NCI-H2227 (cell line): ENCODE results near the gene TNFRSF18.

ENCODE experiments used
- DNase-seq: peaks from one replicate; lab custom pipeline; 2025; ENCODE audit not compliant: unreplicated experiment; lab: John Stamatoyannopoulos, UW

TNFRSF18 gene

DNA sequence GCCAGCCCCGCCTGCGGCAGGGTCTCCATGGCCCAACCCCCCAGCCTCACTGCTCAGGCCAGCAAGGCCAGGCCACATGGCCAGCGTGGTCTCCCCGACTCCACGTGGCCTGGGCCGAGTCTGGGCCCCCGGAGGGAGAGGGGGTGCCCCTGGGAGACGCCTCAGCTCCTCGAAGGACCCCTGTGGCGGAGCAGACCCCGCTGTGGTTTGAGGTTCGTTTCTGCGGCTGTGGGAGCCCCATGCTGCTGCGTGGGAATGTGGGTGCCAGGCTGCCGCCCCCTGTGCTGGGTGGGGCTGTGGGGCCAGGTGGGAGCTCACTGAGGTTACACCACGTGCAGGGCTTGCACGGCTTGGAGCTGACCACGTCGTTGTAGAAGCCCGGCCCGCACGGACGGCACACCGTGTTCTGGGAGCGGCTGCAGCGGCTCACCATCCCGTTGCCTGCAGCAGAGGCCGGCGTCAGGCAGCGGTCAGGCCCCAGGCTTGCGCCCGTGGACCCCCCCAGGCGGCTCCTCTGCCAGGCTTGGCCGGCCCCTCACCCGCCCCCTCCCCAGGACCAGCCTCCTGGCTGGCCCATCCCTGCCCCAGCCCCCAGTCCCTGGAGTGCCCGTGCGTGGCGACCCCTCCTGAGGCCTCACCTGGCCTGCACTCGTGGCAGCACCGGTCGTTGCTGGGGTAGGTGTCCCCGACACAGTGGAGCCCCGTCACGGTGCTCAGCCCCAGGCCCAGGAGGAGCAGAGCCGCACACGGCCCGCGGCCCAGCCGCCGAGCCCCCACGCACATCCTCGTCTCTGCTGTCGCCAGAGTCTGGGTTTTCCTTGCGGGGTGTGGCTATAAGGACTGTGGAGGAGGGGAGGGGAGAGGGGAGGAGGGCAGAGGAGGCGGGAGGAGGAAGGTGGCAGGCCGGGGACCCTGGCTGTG, 7.2 kb upstream of the TNFRSF18 start, which contains the start of gene TNFRSF4:
TSS of gene TNFRSF4 (minus strand) at position 809 of the 921 bp plus-strand sequence. CDS start at position 783, 26 bp downstream.
- DNase-seq, result no peak

DNA sequence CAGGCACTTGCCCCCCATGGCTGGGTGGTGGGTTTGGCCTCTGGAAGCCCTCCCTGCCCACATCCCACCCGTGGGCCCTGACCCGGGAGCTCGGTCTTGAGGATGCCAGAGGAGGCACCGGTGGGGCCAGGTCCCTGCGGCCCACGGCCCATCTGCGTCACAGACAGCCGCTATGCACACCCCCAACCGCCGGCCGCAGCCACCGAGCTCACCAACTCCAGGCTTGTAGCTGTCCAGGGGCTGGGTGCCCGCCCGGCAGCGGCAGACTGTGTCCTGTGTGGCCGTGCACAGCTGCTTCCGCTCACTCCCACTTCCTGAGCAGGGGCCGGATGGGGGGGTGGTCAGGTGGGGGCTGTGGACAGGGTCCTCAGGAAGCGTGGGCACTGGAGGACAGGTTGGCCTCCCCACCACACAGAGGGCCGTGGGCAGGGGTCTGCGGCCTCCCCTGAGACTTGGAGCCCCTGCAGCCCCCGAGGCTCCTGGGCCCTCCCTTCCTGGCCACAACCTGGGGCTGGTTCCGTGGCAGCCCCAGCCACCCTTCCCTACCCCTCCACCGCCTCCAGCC, 6.5 kb upstream of the TNFRSF18 start:
- no peak for DNase-seq

DNA sequence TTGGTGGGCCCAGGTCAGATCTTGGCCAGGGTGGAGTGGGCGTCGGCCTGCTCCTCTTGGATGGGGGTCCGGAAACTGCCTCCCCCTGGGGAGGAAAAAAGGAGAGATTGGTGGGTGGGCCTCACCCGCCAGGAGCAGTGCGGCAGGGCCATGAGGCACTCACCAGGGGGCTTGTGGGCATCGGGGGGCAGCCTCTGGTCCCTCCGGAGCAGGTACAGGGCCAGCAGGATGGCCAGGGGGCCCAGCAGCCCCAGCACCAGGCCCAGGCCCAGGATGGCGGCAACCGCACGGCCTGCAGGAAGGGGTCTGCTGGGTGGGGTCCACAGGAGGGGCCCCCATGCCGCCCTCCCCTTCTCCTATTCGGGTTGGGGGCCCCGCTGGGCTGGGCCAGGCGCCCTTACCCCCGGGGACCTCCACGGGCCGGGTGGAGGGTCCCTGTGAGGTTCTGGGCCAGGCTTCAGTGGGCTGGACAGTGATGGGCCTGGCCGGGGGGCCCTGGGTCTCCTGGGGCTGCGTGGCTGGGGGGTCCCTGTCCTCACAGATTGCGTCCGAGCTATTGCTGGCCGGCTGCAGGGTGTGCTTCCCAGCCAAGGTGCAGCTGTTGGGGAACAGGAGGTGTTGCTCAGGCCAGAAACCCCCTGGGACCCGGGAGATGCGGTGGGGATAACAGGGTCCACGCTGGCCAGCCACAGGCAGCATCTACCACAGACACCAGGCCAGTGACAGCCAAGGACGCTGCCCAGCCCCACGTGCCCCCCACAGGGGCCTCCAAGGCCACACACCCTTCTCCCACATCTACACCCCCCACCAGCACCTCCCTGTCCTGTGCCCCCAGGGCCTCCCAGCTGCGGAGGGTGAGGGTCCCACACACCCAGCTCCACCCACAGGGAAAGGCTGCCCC, 5.4 kb upstream of the TNFRSF18 start:
- no peak for DNase-seq

DNA sequence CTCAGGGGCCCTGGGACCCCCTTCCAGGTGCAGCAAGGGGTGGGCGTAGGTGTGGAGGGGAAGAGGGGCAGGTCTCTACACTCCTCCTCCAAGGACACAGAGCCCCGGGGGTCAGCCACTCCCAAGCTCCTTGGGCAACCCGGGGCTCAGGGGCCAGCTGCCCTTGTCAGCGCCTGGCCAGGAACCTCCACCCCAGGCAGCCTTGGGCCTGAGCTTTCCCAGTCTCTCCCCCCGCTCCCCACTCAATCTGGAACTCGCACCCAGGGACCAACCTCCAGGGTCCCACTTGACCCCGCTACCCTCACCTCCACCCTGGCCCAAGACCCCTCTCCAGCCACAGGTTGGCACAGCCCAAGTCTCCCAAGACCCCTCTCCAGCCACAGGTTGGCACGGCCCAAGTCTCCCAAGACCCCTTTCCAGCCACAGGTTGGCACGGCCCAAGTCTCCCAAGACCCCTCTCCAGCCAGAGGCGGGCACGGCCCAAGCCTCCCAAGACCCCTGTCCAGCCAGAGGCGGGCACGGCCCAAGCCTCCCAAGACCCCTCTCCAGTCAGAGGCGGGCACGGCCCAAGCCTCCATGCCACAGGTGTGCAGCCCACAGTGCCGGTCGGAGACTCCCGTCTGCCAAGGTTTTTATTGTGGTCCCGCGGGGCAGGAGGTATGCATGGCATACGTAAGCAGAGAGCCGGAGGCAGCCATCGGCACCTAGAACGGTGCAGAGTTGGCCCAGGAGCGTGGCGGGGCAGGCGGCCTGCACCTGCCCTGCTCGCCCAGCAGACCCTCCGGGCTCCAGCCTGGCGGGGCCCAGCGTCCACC, 4.5 kb upstream of the TNFRSF18 start:
- DNase-seq, result no peak

DNA sequence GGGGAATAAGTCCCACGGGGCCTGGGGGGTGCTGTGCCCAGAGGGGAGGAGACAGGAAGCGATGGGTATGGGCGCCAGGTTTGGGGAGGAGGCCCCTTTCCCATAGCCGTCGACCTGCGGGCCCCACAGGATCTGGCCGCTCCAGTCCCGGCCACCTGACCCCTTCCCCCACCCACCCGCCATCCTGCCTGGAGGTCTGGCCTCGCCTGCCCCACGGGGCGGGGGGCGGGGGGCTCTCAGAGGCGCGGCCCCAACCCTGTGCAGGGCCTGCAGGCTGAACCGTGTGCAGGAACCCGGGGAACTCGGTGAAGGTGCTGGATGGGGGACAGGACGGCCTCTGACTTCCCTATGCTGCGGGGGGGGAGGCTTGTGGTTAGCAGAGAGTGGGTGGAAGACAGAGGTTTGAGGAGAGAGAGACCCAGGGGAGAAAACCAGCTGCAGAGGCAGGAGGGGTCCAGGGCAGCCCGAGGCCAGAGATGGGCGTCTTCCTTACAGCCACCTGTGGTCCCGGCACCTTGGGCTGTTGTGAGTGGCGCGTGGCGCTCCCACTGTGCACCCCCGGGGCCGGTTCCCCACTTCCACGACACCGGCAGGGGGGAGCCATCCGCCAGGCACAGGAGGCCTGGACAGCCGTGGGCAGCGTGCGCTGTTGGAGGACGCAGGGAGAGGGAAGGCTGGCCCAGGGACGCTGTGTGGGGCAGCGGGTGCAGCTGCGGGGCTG, 2.5 kb upstream of the TNFRSF18 start:
- DNase-seq, result no peak

DNA sequence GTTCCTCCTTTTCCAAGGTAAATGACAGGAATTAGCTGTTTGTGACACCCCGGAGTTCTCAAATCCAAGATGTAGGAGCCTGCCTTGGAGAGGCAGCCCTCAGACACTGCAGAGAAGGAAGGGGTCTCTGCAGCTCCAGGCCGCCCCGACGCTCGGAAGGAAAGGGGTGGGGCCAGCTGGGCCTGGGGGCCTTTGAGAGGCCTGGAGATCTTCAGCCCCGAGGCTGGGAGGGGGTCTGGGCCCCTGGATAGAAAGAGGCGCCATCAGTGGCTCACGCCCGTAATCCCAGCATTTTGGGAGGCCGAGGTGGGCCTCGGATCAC, 1.1 kb upstream of the TNFRSF18 start:
- no peak for DNase-seq

DNA sequence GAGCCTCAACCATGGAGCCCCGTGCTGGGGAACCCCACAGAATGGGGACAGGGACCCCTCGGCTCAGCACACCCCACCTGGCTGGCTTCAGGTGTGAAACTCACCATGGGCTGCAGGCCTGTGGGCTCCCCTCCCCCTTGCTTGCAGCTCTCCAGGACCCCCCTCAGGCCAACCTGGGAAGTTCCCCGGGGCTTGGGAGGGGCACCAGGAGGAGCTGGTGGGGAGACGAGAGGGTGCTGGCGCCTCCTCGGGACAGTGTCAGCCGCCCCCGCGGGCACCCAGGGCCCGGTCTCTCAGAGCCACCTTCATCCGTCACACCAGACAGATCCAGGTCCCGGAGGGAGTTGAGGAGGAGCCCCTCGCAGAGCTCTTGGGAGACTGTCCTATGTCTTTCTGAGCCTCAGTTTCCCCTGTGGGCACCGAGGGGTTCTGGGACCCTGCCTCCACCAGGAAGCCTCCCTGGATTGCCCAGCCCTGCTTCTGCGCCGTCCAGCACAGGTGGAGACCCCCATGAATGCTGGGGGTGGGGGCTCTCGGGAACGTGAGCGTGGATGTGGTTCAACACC, 657 bp upstream of the TNFRSF18 start:
- no peak for DNase-seq

DNA sequence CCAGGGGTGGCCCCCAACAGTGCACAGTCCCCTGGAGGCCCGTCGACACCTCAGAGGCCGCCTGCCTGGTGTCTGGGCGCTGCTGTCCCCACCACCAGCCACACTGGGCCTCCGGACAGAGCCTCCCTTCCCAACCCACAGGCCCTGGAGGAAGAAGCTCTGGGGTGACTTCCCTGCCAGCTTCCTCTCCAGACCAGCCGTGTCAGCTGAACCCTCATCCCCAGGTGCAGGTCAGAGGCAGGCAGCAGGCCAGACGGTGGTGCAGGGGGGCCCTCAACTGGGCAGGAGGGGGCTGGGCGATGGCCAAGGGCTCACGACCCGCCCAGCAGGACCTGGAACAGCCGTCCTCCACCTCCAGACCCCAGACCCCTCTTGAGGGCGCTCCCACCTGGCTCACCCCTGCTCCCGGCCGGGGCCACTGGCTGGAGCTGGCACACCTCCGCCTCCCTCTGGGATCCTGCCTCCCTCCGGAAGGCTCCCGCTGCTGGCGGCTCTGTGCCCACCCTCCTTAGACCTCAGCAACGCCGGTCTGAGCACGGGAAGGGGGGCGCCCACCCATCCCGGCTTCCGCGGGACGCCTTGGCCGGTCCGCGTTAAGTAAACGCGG, 520 bp downstream of the TNFRSF18 start:
- DNase-seq, result no peak

DNA sequence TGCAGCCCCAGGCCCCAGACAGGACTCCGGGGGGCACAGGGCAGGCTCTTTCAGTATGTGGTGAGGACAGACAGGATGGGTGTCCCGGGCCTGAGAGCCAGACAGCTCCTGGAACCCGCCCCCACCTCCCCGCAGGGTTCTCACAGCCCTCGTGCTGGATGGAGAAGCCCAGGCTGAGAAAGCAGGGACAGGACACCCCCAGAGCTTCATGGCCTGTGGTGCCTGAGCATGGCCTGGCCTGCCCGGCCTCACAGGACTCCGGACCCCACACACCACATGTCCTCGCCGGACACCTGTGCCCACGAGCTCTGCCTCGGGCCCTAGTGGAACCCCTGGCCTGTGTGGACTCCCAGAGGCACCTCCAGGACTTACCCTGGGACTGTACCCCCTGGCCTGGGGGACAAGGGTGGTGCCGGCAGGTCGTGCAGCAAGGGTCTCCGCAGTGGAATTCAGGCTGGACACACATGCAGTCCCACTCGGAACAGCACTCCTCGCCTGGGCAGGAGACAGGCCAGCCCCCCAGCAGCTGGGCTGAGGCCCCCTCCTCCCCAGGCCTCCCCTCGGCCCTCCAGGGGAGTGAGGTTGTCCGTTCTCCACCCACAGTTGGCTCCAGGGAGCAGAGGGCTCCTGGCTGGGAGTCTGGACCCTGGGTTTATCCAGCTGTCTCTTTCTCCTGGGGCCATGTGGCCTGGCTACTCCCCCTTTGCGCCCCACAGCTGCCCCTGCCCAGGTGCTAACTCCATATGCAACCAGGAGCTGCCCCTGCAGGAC, 1.2 kb downstream of the TNFRSF18 start:
- no peak for DNase-seq

DNA sequence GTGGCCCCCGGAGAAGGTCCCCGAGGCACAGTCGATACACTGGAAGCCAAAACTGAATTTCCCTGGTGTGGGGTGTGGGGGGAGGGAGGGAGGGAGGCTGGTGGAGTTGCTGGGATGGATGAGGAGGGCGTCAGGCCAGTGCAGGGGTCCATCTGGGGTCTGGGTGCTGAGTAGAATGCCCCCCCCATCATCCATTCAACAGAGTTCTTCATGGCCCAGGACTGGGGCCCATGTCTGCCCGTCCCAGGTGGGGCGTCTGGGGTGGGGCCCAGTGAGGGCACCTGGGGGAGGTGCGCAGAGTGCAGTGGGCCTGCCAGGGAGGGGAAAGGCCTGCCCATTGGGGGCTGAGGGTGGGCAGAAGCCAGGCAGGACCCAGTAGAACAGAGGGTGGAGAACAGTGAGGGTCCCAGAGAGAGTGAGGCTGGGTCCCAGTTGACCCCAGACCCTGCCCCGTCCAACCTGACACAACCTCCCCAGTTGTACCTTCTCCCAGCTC, 1.9 kb downstream of the TNFRSF18 start:
- DNase-seq, result no peak

DNA sequence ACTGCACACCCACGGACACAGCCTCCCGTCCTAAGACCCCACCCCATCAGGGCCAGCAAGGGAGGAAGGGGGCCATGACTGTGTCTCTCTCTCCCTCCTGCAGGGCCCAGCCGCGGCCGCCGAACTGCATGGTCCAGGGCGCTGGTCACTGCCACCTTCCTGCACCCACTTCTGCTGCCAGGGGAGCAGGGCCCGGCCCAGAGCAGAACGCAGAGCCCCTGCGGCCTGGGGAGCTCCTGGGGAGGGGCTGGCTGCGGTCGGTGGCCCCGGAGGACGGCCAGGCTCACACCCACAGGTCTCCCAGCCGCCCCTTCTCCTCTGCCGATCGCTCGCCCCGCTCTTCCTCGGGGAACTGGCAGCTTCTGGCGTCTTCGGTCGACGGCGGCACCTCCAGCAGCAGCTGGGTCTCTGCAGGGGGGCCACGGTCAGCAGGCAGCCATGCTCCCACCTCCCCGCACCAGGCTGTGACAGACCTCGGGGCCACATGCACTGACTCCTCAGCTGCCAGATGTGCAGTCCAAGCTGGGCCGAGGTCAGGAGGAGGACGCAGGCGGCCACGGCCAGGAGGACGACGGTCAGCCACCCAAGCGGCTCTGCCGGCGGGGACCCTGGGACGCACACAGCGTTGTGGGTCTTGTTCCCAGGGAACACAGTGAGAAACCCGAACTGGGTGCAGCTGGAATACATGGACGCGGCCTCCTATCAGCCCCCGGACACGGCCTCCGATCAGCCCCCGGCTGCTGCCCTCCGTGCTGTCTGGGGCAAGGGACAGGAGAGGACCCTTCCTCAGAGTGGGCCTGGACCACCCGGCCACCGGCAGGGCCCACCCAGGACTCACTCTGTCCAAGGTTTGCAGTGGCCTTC, 2.6 kb downstream of the TNFRSF18 start:
- no peak for DNase-seq

DNA sequence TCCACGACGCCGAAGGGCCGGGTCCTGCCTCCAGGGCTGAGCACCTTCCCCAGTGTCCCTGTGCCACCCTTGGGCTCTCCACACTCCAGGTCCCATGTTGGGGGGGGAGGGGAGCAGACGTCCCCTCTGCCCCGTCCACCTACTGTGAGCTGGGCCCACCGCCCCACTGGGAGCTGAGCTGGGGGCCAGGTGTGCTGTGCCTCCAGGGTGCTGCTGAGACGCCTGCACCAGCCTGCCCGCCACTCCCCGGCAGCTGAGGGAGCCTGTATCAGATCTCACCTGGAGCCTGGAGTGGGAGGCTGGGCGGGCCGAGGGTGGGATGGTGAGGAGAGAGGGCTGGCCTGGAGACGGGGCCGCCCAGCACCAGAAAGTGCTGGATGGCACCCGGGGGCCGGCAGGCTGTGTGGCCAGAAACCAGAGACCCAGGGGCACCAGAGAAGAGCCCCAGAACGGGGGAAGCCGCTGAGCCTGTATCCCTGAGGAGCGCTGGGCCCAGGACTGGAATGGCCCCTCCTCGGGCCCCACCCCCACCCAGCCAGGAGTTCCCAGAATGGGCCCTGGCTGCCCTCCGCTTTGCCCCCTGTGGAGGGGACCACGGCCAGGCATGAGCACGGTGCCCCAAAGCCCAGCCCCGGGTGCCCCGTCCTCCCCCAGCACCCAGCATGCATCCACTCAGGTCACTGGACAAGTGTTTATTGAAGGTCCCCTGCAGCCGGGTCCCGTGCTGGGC, 3.4 kb downstream of the TNFRSF18 start:
- no peak for DNase-seq

DNA sequence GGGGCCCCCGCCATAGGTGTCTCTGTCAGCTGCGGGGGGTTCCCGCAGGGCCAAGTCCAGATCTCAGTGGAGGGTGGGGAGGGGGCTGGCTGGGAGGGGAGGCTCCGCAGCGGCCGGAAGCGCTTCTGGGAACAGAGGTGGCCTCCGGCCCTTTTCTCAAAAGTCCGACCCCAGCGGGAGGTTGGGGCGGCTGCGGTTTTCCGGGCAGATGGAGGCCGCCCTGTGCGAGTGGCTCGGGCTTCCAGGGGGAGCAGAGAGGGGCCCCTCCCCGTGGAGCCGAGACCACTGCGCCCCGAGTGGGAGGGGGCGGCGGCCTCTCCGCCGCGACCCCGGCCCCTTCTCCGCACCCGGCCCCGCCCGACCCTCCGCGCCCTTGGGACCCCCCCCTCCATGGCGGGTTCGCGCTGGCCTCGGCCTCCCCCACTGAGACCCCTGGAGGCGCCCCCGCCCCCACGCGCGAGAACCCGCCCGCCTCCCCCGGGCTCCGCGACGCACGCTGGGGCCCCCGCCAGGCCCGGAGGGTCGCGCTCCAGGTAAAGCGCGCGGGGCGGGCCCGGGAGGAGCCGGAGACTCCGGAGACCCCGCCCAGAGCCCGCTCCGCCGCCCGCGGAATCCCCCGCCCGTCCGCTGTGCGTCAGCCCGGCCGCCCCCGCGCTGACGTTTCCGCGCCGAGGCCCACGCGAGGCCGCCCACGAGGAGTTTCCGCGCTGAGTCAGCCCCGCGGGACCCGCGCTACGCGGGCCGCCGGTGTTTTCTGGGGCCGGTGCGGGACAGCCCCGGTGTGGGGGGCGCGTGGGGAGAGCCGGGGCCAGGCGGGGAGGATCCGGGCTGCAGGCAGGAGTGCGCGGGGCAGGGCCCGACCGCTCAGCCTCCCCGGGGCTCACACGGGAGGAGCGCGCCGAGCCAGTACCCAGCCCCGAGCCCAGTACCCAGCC, 5.2 kb downstream of the TNFRSF18 start:
- DNase-seq, result peak; percentile 68

DNA sequence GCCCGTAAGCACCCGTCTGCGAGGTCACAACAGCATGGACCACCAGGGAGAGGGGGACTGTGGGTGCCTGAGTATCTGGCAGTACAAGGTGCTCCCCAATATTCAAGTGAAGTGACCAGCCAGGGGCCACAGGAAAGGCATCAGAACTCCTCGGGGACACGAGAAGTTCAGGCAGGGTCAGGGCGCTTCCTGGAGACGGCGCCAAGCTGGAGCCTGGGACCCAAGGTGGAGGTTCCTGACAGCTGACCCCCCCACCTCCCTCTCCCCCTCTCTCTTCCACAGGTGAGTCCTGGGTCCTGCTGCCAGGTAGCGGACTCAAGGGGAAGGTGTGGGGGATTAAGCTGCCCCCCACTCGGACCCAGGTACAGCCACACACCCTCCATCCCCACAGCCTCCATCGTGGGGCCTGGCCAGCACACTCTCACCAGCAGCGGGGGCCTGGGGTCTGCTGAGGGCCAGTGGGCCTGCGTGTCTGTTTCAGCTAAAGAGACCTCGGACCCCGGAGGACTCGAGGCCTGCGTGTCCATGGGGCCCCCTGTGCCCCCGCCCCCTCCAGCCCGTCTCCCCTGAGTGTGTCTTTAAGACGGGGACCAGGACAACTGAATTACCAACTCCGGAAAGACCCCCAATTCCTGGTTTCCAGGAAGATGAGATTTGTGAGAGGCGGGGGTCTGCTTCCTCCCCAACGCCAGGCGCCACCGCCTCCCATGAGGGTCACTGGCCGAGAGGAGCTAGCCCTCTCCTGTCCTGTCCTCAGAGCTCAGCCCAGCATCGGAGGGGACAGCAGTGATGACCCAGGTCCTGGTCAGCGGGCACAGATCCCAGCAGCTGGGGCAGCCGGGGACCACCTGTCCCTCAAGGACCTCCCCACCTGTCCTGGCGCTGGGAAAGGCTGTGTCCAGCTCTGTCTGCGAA, 6.2 kb downstream of the TNFRSF18 start:
- DNase-seq, result no peak
